Transverse colon (tissue), 4 donors: Measurements from ENCODE around the gene CYTH4. TPM values are rescaled to one million over a fixed set of nuclear protein-coding genes. Genes with fewer than 3 reads are reported as not detected.
"Not testable (repeated sequence)": the region's sequence is repeated elsewhere in the genome, so short reads cannot be mapped to it uniquely, and the experiment has no call there.

Source experiments
- DNase-seq: peaks from one replicate; pipeline ENCODE4 v3.0.0-alpha.2; 2019
- H3K27ac ChIP-seq, 4 donors: fragments of 200-600 bp; sonication (generic); 2 replicates each; pipeline ENCODE4 v1.5.1; 2016 to 2018; ENCODE audit warnings: inconsistent platforms in 4 of 4
- H3K27me3 ChIP-seq: fragments of 200-600 bp; sonication (generic); 2 replicates; pipeline ENCODE4 v1.5.1; 2017; ENCODE audit warnings: inconsistent platforms
- H3K36me3 ChIP-seq, 4 donors: fragments of 200-600 bp; sonication (generic); 2 replicates each; pipeline ENCODE4 v1.5.1; 2017 to 2019; ENCODE audit warnings: inconsistent platforms in 4 of 4
- H3K4me1 ChIP-seq, 4 donors: fragments of 200-600 bp; sonication (generic); 2 replicates each; pipeline ENCODE4 v1.5.1; 2017 to 2020; ENCODE audit warnings: inconsistent platforms in 4 of 4
- H3K4me3 ChIP-seq, 4 donors: fragments of 200-600 bp; sonication (generic); 1 replicate in 1 of 4; 2 replicates in 3 of 4; pipeline versions ENCODE4 v1.5.1 to v1.6.1; 2017 to 2019; ENCODE audit warnings: inconsistent platforms in 4 of 4
- H3K9me3 ChIP-seq, 2 donors: fragments of 200-600 bp; sonication (generic); 2 replicates each; pipeline ENCODE4 v1.5.1; 2017 to 2019; ENCODE audit warnings: inconsistent platforms in 2 of 2
- EP300 ChIP-seq: sonication (generic); formaldehyde crosslinking; IDR thresholded peaks from one replicate; pipeline ENCODE4 v1.6.1; 2017; ENCODE audit warnings: antibody characterized with exemption, low read depth
- POLR2A ChIP-seq: fragments of 450-650 bp; IDR thresholded peaks from one replicate; pipeline ENCODE4 v1.6.1; 2016; ENCODE audit warnings: antibody characterized with exemption, mild to moderate bottlenecking, moderate library complexity
- POLR2AphosphoS5 ChIP-seq, 3 donors: sonication (generic); formaldehyde crosslinking; IDR thresholded peaks; one replicate each; pipeline ENCODE4 v1.6.1; 2016; ENCODE audit warnings: antibody characterized with exemption in 3 of 3
- WGBS, 2 donors: methylation state at CpG; one replicate each; pipeline ENCODE4 v1.1.5; 2018; ENCODE audit warnings: low coverage in 1 of 2; 5-methylcytosine and 5-hydroxymethylcytosine counted together
- in situ Hi-C, 4 donors: fragments of 200-750 bp; cut with MboI; loops; one replicate each; pipeline versions ENCODE4 v1.15.0 to v1.15.1; 2017; ENCODE audit warnings: low sequenced_read_pairs in 3 of 4, low pct_ligation_motif_present in 1 of 4, low pct_unique_long_range_greater_than_20kb in 1 of 4
- intact Hi-C: fragments of 100-400 bp; cut with DNase I; formaldehyde crosslinking; loops from one replicate; pipeline ENCODE4 v1.15.1; 2023; ENCODE audit warnings: low total_unique reads
- total RNA-seq, 4 donors: library from RNA; depleted of rRNA; stranded (reverse); fragments of >200 nt; gene quantifications; one replicate each; pipeline ENCODE4 v1.1.0, GENCODE V29; 2016
- TF ChIP-seq, protein P1 (sequence below), 5 experiments: fragments of 200-600 bp in 3 of 5; fragments of 450-650 bp in 2 of 5; sonication (generic) in 3 of 5; IDR thresholded peaks; 1 replicate in 2 of 5; 2 replicates in 3 of 5; pipeline ENCODE4 v1.5.1; 2016 to 2017; ENCODE audit warnings: antibody characterized with exemption in 5 of 5, inconsistent platforms in 3 of 5, mild to moderate bottlenecking in 2 of 5, moderate library complexity in 1 of 5

Gene CYTH4
- total RNA-seq, 4 donors from 2014 or later, result 1.4 to 26.9 (median 10.6) TPM

DNA sequence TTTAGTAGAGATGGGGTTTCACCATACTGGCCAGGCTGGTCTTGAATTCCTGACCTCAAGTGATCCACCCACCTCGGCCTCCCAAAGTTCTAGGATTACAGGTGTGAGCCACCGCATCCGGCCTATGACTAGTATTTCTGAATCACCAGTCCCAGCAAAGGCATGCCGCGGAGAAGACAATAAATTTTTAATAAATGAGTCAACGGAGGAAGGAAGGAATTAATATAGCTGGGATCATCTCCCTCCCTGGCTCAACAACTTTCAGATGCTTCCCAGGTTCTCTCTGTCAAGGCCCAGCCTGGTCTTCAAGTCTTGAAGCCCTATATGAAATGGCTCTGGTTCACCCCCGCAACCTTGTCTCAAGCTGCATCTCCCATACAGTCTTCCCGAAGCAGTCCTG is 45.7 kb downstream of the CYTH4 start:
- DNase-seq, result no peak
- Histone ChIP-seq H3K4me1 (peaks cover 0 to 31% (median 12%) of the 10 kb centered on the region in 4 donors), H3K27me3 (peaks cover 84% of the 10 kb centered on the region), H3K9me3 (no peaks in the 10 kb centered on the region), H3K36me3 (no peaks in the 10 kb centered on the region), H3K4me3 (no peak overlapping the region), H3K27ac (no peak overlapping the region)
- TF ChIP-seq EP300, result no peak
- TF ChIP-seq, protein P1, sequence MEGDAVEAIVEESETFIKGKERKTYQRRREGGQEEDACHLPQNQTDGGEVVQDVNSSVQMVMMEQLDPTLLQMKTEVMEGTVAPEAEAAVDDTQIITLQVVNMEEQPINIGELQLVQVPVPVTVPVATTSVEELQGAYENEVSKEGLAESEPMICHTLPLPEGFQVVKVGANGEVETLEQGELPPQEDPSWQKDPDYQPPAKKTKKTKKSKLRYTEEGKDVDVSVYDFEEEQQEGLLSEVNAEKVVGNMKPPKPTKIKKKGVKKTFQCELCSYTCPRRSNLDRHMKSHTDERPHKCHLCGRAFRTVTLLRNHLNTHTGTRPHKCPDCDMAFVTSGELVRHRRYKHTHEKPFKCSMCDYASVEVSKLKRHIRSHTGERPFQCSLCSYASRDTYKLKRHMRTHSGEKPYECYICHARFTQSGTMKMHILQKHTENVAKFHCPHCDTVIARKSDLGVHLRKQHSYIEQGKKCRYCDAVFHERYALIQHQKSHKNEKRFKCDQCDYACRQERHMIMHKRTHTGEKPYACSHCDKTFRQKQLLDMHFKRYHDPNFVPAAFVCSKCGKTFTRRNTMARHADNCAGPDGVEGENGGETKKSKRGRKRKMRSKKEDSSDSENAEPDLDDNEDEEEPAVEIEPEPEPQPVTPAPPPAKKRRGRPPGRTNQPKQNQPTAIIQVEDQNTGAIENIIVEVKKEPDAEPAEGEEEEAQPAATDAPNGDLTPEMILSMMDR (IDR thresholded peaks at IDR 0.05), result no peak
- TF ChIP-seq POLR2AphosphoS5 (IDR thresholded peaks at IDR 0.05), result no peak
- in situ Hi-C loops, result loop anchor here in 1 of 4 donors (10.0 kb wide), 1 partner anchor 107 kb away; no protein-coding TSS in a partner anchor
- 85% methylated on average over 8 of the region's 8 CpGs; no CpG with 5 or more reads in 1 of the 2 donors for WGBS, 2 donors
- intact Hi-C loops, result no loop called here

GRCh38 chr22:37328538-37329237 is 46.4 kb downstream of the CYTH4 start:
- H3K36me3 ChIP-seq, H3K4me3 ChIP-seq, intact Hi-C loops, H3K27ac ChIP-seq, H3K9me3 ChIP-seq, DNase-seq: not testable (repeated sequence)
- Histone ChIP-seq H3K4me1 (peaks cover 0 to 28% (median 10%) of the 10 kb centered on the region in 4 donors), H3K27me3 (peaks cover 91% of the 10 kb centered on the region)
- in situ Hi-C loops, result loop anchor here in 1 of 4 donors (10.0 kb wide), 1 partner anchor 106 kb away; no protein-coding TSS in a partner anchor
- WGBS, 2 donors, result 0 to 52% methylated on average over 1 to 4 of the region's 6 CpGs

GRCh38 chr22:37329238-37330140 is 47.2 kb downstream of the CYTH4 start:
- Histone ChIP-seq H3K4me1 (peaks cover 0 to 22% (median 8%) of the 10 kb centered on the region in 4 donors), H3K4me3 (no peak overlapping the region), H3K36me3 (no peaks in the 10 kb centered on the region), H3K9me3 (no peaks in the 10 kb centered on the region), H3K27me3 (peaks cover 94% of the 10 kb centered on the region), H3K27ac (no peak overlapping the region)
- no peak for DNase-seq
- TF ChIP-seq POLR2AphosphoS5 (IDR thresholded peaks at IDR 0.05), result no peak
- 55 to 65% methylated on average over 7 to 14 of the region's 14 CpGs for WGBS, 2 donors
- intact Hi-C loops (no loop called here), in situ Hi-C loops (loop anchor here in 1 of 4 donors (10.0 kb wide), 1 partner anchor 105 kb away; no protein-coding TSS in a partner anchor)

DNA sequence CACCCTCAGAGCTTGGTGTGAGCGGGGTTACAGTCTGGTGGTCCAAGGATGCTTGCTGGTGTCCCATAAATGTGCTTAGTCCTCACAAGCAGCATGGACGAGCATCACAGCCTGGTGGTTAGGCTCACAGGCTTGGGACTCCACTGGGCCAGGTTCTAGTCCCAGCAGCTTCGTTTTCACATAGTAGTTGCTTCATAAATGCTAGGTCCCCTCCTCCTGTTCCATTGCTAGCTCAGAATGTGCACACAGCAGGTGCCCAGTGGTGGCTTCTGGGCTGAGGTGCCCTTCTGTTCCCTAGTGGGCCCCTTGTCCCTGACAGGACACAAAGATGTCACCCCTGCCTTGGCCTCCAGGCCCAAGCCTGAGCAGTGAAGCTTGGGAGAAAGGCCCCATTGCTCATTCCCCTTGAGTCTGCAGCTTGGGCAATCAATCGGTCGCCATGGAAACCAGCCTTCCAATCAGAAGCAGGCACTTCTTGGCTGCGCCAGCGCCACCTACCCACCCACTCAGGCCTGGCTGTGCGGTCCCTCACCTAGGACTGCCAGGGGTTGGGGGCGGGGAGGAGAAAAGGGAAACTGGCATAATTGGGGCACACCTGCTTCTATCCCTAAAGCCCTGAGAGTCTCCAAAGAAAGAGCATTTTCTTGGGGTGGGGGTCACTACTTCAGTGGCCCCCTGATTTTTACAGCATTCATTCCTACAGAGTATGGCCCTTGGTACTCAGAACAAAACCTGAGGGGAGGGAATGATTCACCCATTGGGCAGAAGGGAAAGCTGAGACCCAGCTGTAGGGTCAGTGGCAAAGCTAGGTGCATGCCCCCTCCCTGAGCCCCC is 48.1 kb downstream of the CYTH4 start:
- 35% methylated on average over 9 of the region's 9 CpGs; no CpG with 5 or more reads in 1 of the 2 donors for WGBS, 2 donors
- Histone ChIP-seq H3K9me3 (no peaks in the 10 kb centered on the region), H3K36me3 (no peaks in the 10 kb centered on the region), H3K4me3 (no peak overlapping the region), H3K4me1 (peaks cover 0 to 21% (median 5%) of the 10 kb centered on the region in 4 donors), H3K27ac (no peak overlapping the region), H3K27me3 (peaks cover 94% of the 10 kb centered on the region)
- TF ChIP-seq, protein P1 (IDR thresholded peaks at IDR 0.05), result no peak
- TF ChIP-seq POLR2A, result no peak
- no peak for TF ChIP-seq EP300
- no peak for TF ChIP-seq POLR2AphosphoS5 (IDR thresholded peaks at IDR 0.05)
- DNase-seq, result peak; percentile 22
- intact Hi-C loops (no loop called here), in situ Hi-C loops (no loop called here)
